Stimulated activated CD8-positive, alpha-beta memory T cell treated with anti-CD3 and anti-CD28 coated beads, Interleukin-7, amount 100 ng/mL, for 1 hour (primary cell): ENCODE results near the gene ZNF575.

Experiments used
- DNase-seq, 2 donors: peaks; one replicate each; pipeline ENCODE4 v3.0.0-alpha.2; 2020; ENCODE audit warnings: low read depth in 2 of 2

Gene ZNF575

DNA sequence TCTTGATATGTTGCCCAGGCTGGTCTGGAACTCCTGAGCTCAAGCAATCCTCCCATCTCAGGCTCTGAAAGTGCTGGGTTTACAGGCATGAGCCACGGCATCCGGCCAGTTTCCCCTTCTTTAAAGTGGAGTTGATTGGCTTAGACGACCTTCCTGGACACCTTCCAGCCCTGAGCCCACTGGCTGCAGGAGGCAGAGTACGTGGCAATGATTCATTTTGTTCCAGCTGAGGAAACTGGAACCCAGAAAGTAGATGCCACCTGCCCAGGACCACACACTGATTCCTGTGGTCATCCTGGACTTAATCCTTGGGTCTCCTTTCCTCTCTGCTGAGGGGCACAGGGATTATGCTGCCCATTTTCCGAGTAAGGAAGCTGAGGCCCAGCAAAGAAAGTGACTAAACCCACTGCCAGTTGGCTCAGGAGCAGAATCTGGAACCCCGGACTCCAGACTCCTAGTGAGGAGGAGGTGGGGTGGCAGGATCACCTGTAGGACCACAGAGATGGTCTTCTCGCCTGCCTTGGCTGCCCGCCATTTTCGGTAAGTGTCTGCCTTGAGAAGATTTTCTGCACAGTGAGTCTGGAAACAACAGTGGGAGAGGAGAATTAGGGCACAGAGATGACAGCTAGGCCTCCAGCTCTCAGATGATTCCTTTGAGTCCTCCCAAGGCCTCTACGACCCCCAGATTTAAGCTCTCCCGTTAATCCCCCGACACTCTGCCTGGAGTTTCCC is 41.6 kb downstream of the ZNF575 start:
- DNase-seq, result no peak

- DNase-seq, result peak; percentile 85 to 87
Measured at GRCh38 chr19:43575156-43575950, 42.4 kb downstream of the ZNF575 start, which contains the start of the genes PINLYP and XRCC1. PINLYP (plus strand) TSS chr19:43575801; CDS start chr19:43577192, 1,391 bp downstream. XRCC1 (minus strand) TSS chr19:43575527; CDS start chr19:43575458, 69 bp downstream.

DNA sequence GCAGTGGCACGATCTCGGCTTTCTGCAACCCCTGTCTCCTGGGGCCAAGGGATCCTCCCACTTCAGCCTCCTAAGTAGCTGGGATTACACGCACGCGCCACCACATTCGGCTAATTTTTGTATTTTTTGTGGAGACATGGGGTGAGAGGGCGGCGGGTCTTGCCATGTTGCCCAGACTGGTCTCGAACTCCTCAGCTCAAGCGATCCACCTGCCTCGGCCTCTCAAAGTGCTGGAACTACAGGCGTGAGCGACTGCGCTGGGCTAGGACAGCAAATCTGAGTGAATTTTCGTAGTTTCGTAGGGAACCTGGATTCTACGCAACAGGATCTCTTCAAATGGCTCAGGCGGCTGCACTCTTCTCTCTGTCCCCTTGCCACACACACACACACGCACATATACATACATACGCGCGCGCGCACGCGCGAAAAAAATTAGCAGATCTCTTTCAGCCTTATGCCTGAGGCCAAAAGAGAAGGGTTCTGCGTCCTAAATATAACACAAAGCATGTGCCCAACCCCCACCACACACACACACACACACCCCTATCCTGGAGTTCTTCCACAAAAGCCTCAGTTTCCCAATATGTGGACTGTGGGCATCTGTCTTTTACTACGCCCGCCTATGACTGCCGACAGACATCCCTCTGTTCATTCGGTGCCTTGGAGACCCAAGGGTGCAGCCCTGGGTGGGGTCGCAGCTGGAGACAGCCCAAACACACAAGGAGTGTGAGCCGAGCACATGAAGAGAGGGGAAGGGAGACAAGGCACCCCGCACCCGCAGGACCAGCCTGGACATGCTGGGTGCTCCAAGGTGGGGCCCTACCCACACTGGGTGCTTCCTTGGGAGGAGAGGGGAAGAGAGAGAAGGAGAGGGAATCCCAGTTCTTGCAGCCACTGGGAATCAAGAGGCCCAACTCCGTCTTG is 43.2 kb downstream of the ZNF575 start:
- DNase-seq, result no peak

GRCh38 chr19:43578787-43579186 is 45.8 kb downstream of the ZNF575 start:
- no peak for DNase-seq

- no peak for DNase-seq
Measured at GRCh38 chr19:43581467-43581866, 48.5 kb downstream of the ZNF575 start.

- no peak for DNase-seq
Measured at GRCh38 chr19:43582495-43582894, 49.5 kb downstream of the ZNF575 start.

DNA sequence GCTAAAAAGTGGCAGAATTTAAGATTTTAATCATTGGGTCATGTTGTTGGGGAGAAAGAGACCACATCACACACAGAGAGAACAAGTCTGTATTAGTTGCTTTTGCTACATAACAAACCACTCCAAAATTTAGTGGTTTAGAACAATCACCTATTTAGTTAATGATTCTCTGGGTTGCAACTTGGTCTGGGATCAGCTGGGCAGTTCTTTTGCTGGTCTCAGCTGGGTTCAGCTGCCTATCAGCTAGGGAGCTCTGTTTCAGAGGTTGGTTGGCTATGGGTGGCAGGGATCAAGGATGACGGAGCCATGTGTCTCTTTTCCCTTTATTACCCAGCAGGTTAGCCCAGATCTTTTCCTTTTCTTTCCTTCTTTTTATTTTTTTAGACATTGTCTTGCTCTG is 51.5 kb downstream of the ZNF575 start:
- DNase-seq, result no peak
